ENCODE results near the gene JDP2.
A peak's percentile ranks its signal among the peaks of the same experiment; 100 is the strongest.
"Not testable (repeated sequence)": the region's sequence is repeated elsewhere in the genome, so short reads cannot be mapped to it uniquely, and the experiment has no call there.

Gene JDP2, protein sequence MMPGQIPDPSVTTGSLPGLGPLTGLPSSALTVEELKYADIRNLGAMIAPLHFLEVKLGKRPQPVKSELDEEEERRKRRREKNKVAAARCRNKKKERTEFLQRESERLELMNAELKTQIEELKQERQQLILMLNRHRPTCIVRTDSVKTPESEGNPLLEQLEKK

DNA sequence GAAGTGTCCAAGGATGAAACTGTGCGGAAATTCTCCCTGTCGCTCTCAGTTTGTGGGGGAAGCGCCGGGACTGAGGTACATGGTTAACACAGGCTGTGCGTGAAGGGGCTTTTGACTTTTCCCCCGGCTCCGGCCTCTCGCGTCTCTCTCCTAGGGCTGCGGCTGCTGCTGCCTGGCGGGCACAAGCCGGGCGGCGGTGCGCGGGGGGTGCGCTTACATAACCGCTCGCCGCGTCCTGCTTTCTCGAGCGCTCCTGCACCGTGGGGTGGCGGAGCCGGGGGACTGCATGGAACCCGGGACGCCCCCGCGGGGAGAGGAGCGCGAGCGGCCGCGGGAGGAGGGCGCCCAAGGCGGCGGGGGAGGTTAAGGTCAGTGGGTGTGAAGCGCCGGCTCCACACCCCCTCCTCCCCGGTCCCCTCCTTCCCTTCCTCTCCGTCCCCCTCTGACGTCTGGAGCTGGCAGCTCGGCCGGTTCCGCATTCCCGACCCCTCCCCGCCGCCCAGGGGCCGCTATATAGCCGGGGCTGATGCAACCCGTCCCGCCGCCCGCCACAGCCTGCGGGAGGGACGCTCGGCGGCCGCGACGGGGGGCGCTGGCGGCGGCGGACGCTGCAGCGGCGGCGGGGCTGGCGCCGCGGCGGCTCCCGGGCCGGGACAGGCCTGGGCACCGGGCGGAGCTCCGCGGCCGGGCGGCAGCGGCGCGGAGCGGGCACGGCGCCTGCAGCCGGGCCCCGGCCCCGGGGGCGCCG lies at the start of gene JDP2:
Gene JDP2, plus strand, starts transcription at position 541 of the 748 bp plus-strand sequence. CDS start 9,899 bp downstream, outside the sequence.
- Histone ChIP-seq H3K4me1 (ENCODE audit: control insufficient read depth, insufficient read depth, low read length) (peaks cover 24% of the 10 kb centered on the region), H3K27ac (ENCODE audit: low read depth, low read length) (peak within 1 kb of the TSS; percentile 83), H3K9ac (ENCODE audit: low read length) (peak within 1 kb of the TSS; percentile 38), H3K4me3 (ENCODE audit: low read length) (peak within 1 kb of the TSS; percentile 65), H3K27me3 (ENCODE audit: control insufficient read depth, insufficient read depth, low read length) (no peaks in the 10 kb centered on the region), H3K36me3 (ENCODE audit: control insufficient read depth, insufficient read depth, low read length) (no peaks in the 10 kb centered on the region)

- Histone ChIP-seq H3K27ac (ENCODE audit: low read depth, low read length) (no peak overlapping the region), H3K27me3 (ENCODE audit: control insufficient read depth, insufficient read depth, low read length) (no peaks in the 10 kb centered on the region), H3K4me3 (ENCODE audit: low read length) (no peak overlapping the region), H3K36me3 (ENCODE audit: control insufficient read depth, insufficient read depth, low read length) (no peaks in the 10 kb centered on the region), H3K4me1 (ENCODE audit: control insufficient read depth, insufficient read depth, low read length) (no peaks in the 10 kb centered on the region), H3K9ac (ENCODE audit: low read length) (no peak overlapping the region)
These were observed 48.4 kb upstream of the JDP2 start for GRCh38 chr14:75379246-75379929.

DNA sequence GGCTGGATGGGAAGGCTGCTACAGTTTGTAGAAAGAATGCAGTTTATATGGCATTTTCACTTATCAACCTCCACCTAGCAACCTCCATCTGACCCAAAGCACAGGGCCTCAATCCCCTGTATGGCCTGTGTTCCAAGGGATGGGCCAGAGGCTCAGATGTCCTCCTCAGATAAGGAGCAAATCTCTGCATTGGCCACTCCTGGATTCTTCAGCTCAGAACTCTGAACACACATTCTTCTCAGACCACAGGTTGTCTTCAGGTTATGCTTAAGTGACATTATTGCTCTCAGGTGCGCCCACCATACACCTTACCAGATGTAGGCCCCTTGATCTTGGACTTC lies 47.9 kb upstream of the JDP2 start:
- Histone ChIP-seq H3K4me3 (ENCODE audit: low read length) (no peak overlapping the region), H3K27me3 (ENCODE audit: control insufficient read depth, insufficient read depth, low read length) (no peaks in the 10 kb centered on the region), H3K27ac (ENCODE audit: low read depth, low read length) (no peak overlapping the region), H3K36me3 (ENCODE audit: control insufficient read depth, insufficient read depth, low read length) (no peaks in the 10 kb centered on the region), H3K9ac (ENCODE audit: low read length) (no peak overlapping the region), H3K4me1 (ENCODE audit: control insufficient read depth, insufficient read depth, low read length) (no peaks in the 10 kb centered on the region)

GRCh38 chr14:75380656-75381055 lies 47.2 kb upstream of the JDP2 start:
- Histone ChIP-seq H3K36me3 (ENCODE audit: control insufficient read depth, insufficient read depth, low read length) (no peaks in the 10 kb centered on the region), H3K9ac (ENCODE audit: low read length) (no peak overlapping the region), H3K4me3 (ENCODE audit: low read length) (no peak overlapping the region), H3K4me1 (ENCODE audit: control insufficient read depth, insufficient read depth, low read length) (no peaks in the 10 kb centered on the region), H3K27ac (ENCODE audit: low read depth, low read length) (no peak overlapping the region), H3K27me3 (ENCODE audit: control insufficient read depth, insufficient read depth, low read length) (no peaks in the 10 kb centered on the region)

DNA sequence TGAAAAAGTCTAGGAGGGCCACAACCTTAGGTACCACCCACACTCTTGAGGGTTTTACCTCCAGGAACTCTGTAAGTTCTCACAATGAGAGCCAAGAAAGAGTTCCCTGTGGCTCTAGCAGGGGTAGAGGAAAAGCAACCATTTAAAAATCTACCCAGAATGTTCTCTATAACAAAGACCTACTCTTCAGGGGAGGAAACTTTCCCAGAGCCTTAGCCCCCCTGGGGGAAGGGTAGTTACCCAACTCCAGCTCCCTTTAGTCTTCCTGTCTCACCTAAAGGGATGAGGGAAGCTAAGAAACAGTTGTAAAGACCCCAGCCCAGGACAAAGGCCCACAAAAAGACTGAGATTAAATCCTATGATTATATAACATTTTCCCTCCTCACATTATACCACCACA lies 46.2 kb upstream of the JDP2 start:
- no peak overlapping the region for H3K4me3 ChIP-seq (ENCODE audit: low read length)
- H3K36me3 ChIP-seq (ENCODE audit: control insufficient read depth, insufficient read depth, low read length) = no peaks in the 10 kb centered on the region
- H3K27me3 ChIP-seq (ENCODE audit: control insufficient read depth, insufficient read depth, low read length) = no peaks in the 10 kb centered on the region
- H3K4me1 ChIP-seq (ENCODE audit: control insufficient read depth, insufficient read depth, low read length) = no peaks in the 10 kb centered on the region
- H3K9ac ChIP-seq (ENCODE audit: low read length) = no peak overlapping the region
- no peak overlapping the region for H3K27ac ChIP-seq (ENCODE audit: low read depth, low read length)

- H3K27me3 ChIP-seq (ENCODE audit: control insufficient read depth, insufficient read depth, low read length); H3K4me3 ChIP-seq (ENCODE audit: low read length); H3K4me1 ChIP-seq (ENCODE audit: control insufficient read depth, insufficient read depth, low read length); H3K36me3 ChIP-seq (ENCODE audit: control insufficient read depth, insufficient read depth, low read length); H3K9ac ChIP-seq (ENCODE audit: low read length); H3K27ac ChIP-seq (ENCODE audit: low read depth, low read length): not testable (repeated sequence)
These were observed 44.6 kb upstream of the JDP2 start for GRCh38 chr14:75383219-75383618.

DNA sequence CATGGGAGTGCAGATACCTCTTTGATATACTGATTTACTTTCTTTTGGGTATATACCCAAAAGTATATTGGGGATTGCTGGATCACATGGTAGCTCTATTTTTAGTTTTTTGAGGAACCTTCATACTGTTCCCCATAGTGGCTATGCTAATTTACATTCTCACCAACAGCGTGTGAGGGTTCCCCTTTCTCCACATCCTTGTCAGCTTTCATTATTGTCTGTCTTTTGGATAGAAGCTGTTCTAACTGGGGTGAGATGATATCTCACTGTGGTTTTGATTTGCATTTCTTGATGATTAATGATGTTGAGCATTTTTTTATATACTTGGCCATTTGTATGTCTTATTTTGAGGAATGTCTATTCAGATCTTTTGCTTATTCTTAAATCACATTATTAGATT lies 44.1 kb upstream of the JDP2 start:
- Histone ChIP-seq H3K27ac (ENCODE audit: low read depth, low read length) (no peak overlapping the region), H3K36me3 (ENCODE audit: control insufficient read depth, insufficient read depth, low read length) (no peaks in the 10 kb centered on the region), H3K9ac (ENCODE audit: low read length) (no peak overlapping the region), H3K27me3 (ENCODE audit: control insufficient read depth, insufficient read depth, low read length) (no peaks in the 10 kb centered on the region), H3K4me1 (ENCODE audit: control insufficient read depth, insufficient read depth, low read length) (no peaks in the 10 kb centered on the region), H3K4me3 (ENCODE audit: low read length) (no peak overlapping the region)

- no peaks in the 10 kb centered on the region for H3K4me1 ChIP-seq (ENCODE audit: control insufficient read depth, insufficient read depth, low read length)
- no peaks in the 10 kb centered on the region for H3K27me3 ChIP-seq (ENCODE audit: control insufficient read depth, insufficient read depth, low read length)
- no peaks in the 10 kb centered on the region for H3K36me3 ChIP-seq (ENCODE audit: control insufficient read depth, insufficient read depth, low read length)
- H3K27ac ChIP-seq (ENCODE audit: low read depth, low read length) = no peak overlapping the region
- H3K9ac ChIP-seq (ENCODE audit: low read length) = no peak overlapping the region
- H3K4me3 ChIP-seq (ENCODE audit: low read length) = no peak overlapping the region
These were observed 38.1 kb upstream of the JDP2 start for GRCh38 chr14:75389679-75390078.

DNA sequence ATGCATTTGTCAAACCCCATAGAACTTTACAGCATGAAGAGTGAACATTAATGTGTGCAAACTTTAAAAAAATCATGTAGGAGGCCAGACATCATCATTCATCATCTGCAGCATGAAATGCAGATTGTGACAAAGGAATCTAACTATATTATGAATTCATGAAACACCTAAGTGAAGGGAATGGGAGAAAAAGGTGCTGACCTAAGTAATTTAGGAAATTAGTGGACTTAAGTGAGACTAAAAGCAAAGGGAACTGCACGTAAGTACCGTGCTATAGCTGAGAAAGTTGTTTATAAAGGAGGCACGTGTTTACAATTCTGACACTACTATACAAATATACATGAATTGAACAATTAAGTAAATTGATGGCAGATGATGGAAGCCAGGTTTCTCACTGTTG lies 37.6 kb upstream of the JDP2 start:
- Histone ChIP-seq H3K4me3 (ENCODE audit: low read length) (no peak overlapping the region), H3K4me1 (ENCODE audit: control insufficient read depth, insufficient read depth, low read length) (no peaks in the 10 kb centered on the region), H3K36me3 (ENCODE audit: control insufficient read depth, insufficient read depth, low read length) (no peaks in the 10 kb centered on the region), H3K27me3 (ENCODE audit: control insufficient read depth, insufficient read depth, low read length) (no peaks in the 10 kb centered on the region), H3K27ac (ENCODE audit: low read depth, low read length) (no peak overlapping the region), H3K9ac (ENCODE audit: low read length) (no peak overlapping the region)

- Histone ChIP-seq H3K27me3 (ENCODE audit: control insufficient read depth, insufficient read depth, low read length) (no peaks in the 10 kb centered on the region), H3K9ac (ENCODE audit: low read length) (no peak overlapping the region), H3K4me1 (ENCODE audit: control insufficient read depth, insufficient read depth, low read length) (no peaks in the 10 kb centered on the region), H3K4me3 (ENCODE audit: low read length) (no peak overlapping the region), H3K36me3 (ENCODE audit: control insufficient read depth, insufficient read depth, low read length) (no peaks in the 10 kb centered on the region), H3K27ac (ENCODE audit: low read depth, low read length) (no peak overlapping the region)
These were observed 35.9 kb upstream of the JDP2 start for GRCh38 chr14:75391953-75392352.

DNA sequence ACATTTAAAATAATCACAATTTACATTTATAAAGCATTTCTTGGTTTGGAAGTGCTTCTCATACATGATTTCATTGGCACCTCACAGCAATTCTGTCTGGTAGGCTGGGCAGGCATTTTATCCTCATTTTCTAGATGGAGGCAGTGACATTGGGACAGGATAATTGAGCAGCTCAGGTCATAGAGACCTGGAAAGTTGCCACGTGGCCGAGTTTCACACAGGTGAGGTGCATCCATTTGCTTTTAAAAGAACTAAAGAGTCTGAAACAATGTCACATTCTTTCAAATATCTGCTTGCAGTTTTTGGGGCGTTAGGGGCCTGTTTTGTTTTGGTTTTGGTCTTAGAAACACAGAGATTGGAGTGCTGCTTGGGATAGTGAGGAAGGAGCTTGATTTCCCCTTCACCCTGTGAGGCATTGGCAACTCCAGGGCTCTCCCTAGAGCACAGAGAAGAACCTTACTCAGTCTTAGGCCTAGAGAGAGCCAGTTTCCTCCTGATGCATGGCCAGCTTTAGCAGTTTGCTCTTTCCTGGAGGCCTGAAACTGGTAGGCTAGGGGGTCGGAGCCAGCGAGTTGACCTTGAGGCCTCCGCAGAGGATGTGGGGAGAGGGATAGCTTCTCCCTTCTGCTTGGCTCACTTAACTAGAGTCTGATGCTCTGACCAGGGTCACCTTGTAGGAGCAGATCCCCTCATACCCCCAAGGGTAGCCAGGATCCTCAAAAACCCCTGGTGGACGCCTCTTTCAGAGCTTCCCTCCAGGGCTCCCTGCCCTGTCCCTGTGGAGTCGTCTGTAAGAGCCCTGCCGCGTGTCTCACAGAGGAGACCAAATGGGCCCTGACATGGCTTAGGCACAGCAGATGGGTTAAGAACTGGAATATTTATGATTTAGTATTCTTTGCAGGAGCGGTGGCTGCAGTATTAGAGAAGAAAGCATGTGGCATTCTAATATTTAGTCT lies 34.9 kb upstream of the JDP2 start:
- Histone ChIP-seq H3K4me3 (ENCODE audit: low read length) (no peak overlapping the region), H3K4me1 (ENCODE audit: control insufficient read depth, insufficient read depth, low read length) (no peaks in the 10 kb centered on the region)

GRCh38 chr14:75393794-75394193 lies 34.0 kb upstream of the JDP2 start:
- no peaks in the 10 kb centered on the region for H3K27me3 ChIP-seq (ENCODE audit: control insufficient read depth, insufficient read depth, low read length)
- no peak overlapping the region for H3K27ac ChIP-seq (ENCODE audit: low read depth, low read length)
- H3K36me3 ChIP-seq (ENCODE audit: control insufficient read depth, insufficient read depth, low read length) = no peaks in the 10 kb centered on the region
- H3K9ac ChIP-seq (ENCODE audit: low read length) = no peak overlapping the region
- H3K4me3 ChIP-seq (ENCODE audit: low read length) = no peak overlapping the region
- H3K4me1 ChIP-seq (ENCODE audit: control insufficient read depth, insufficient read depth, low read length) = no peaks in the 10 kb centered on the region

More for the DNA sequence above, 34.9 kb upstream of the JDP2 start:
- Histone ChIP-seq H3K36me3 (ENCODE audit: control insufficient read depth, insufficient read depth, low read length) (no peaks in the 10 kb centered on the region), H3K9ac (ENCODE audit: low read length) (no peak overlapping the region), H3K27ac (ENCODE audit: low read depth, low read length) (no peak overlapping the region), H3K27me3 (ENCODE audit: control insufficient read depth, insufficient read depth, low read length) (no peaks in the 10 kb centered on the region)
